Stimulated activated CD8-positive, alpha-beta memory T cell treated with anti-CD3 and anti-CD28 coated beads, Interleukin-2, amount 100 ng/mL, for 1 hour (primary cell): Measurements from ENCODE around the gene SLC25A6.
"Not testable (repeated sequence)": the region's sequence is repeated elsewhere in the genome, so short reads cannot be mapped to it uniquely, and the experiment has no call there.

Experiments
- DNase-seq, 2 donors: peaks; one replicate each; pipeline ENCODE4 v3.0.0-alpha.2; 2020; ENCODE audit warnings: low read depth in 2 of 2

Gene SLC25A6

GRCh38 chrX:1412551-1413161 is 20.7 kb upstream of the SLC25A6 start:
- DNase-seq = no peak

DNA sequence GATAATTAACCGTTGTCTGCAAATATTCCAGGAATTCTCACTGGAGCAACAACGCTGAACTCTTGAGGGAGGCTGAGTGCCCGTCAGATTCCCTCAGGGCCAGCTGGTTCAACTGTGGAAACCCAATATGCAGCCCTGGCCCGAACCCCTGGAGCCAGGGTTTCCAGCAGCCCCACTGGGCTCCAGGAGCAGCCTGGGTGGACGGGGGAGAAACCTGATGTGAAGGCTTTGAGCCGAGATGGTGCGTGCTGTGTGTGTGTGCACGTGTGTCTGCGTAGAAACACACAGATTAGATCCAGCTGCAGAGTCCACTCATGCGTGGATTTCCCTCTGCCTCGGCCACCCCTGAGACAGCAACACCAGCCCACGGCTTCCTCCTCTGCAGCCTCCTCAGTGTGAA is 19.4 kb upstream of the SLC25A6 start:
- no peak for DNase-seq

DNA sequence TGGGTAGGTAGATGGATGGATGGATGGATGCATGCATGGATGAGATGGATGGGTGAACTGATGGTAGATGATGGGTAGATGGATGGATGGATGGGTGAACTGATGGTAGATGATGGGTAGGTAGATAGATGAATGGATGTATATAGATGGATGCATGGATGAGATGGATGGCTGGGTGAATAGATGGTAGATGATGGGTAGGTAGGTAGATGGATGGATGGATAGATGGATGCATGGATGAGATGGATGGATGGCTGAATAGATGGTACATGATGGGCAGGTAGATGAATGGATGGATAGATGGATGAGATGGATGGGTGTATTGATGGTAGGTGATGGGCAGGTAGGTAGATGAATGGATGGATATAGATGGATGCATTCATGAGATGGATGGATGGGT is 15.1 kb upstream of the SLC25A6 start:
- DNase-seq = no peak

GRCh38 chrX:1405769-1406168 is 13.9 kb upstream of the SLC25A6 start:
- not testable (repeated sequence) for DNase-seq

GRCh38 chrX:1403867-1404266 is 12.0 kb upstream of the SLC25A6 start:
- not testable (repeated sequence) for DNase-seq

GRCh38 chrX:1403228-1403627 is 11.3 kb upstream of the SLC25A6 start:
- no peak for DNase-seq

- no peak for DNase-seq
Observed at GRCh38 chrX:1401611-1402430, 9.9 kb upstream of the SLC25A6 start.

GRCh38 chrX:1400742-1401471 is 9.0 kb upstream of the SLC25A6 start:
- no peak for DNase-seq

- DNase-seq = no peak
Observed at GRCh38 chrX:1400049-1400448, 8.1 kb upstream of the SLC25A6 start.

GRCh38 chrX:1398431-1399340 is 6.8 kb upstream of the SLC25A6 start:
- no peak for DNase-seq

- no peak for DNase-seq
Observed at GRCh38 chrX:1397441-1398270, 5.7 kb upstream of the SLC25A6 start.

GRCh38 chrX:1397001-1397400 is 5.1 kb upstream of the SLC25A6 start:
- DNase-seq = no peak

DNA sequence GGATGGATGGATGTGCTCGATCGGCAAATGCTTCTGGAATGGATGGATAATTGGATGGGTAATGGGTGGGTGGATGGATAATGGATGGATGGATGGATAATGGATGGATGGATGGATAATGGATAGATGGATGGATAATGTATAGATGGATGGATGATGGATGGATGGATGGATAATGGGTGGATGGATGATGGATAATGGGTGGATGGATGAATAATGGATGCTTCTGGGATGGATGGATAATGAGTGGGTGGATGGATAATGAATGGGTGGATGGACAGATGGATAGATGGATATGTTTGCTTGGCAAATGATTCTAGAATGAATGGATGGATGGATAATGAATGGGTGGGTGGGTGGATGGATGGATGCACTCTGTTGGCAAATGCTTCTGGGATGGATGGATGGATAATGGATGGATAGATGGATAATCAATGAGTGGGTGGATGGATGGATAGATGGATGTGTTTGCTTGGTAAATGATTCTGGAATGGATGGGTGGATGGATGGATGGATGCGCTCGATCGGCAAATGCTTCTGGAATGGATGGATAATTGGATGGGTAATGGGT is 3.8 kb upstream of the SLC25A6 start:
- no peak for DNase-seq

DNA sequence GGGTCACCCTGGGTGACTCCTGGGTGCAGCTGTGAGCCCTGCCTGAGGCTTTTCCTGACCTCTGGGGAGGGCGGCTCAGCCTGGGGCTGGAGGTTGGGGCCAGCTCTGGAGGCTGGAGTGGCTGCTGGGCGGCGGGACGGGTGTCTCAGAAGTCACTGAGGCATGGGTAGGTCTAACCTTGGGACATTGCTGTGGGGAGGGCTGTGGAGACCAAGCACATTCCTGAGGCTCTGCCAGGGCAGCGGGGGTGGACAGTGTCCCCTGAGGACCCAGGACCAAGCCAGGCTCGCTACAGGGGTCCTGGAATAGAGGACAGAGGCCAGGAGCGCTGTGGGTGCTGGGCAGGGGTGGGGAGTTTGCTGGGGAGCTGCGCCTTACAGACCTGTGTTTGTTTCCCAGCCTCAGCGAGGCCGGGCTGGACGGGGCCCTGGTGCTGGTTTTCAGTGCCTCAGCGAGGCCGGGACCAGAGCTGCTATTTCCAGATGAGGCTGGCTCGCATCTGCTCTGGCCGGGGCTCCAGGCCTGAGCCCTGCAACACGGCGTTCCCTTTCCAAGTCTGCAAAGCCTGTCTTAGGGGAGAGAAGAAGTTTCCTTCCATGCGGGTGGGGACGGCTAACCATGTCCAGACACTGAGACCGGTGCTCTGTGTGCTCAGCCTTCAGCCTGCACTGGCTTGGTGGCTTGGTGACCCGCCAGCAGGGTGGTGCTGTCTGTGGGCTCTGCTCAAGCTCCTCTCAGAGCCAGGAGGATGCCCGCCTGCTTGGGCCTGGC is 3.0 kb upstream of the SLC25A6 start:
- DNase-seq = no peak

DNA sequence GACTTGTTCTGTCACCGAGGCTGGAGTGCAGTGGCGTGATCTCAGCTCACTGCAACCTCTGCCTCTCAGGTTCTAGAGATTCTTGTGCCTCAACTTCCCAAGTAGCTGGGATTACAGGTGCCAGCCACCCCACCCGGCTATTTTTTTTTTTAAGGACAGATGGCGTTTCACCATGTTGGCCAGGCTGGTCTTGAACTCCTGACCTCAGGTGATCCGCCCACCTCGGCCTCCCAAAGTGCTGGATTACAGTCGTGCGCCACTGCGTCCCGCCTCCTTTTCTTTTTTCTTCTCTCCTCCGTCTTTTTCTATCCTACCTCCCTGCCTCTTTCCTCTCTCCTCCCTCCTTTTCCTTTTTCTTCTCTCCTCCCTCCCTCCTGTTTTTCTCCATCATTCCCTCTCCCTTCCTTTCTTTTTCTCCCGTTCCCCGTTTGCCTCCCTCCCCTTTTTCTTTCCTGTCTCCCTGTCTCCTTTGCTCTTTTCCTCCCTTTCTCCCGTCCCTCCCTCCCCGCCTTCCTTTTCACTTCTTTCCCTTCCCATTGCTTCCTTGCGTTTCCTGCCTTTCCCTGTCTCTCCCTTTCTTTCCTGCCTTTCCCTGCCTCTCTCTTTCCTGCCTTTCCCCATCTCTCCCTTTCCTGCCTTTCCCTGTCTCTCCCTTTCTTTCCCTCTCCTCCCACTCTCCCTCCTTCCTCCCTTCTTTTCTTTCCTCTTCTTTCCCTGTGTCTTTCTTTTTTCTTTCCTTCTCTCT is 2.1 kb upstream of the SLC25A6 start:
- no peak for DNase-seq

GRCh38 chrX:1392376-1393068 is 609 bp upstream of the SLC25A6 start:
- no peak for DNase-seq

- no peak for DNase-seq
Observed at GRCh38 chrX:1391370-1391706, 575 bp downstream of the SLC25A6 start.

DNA sequence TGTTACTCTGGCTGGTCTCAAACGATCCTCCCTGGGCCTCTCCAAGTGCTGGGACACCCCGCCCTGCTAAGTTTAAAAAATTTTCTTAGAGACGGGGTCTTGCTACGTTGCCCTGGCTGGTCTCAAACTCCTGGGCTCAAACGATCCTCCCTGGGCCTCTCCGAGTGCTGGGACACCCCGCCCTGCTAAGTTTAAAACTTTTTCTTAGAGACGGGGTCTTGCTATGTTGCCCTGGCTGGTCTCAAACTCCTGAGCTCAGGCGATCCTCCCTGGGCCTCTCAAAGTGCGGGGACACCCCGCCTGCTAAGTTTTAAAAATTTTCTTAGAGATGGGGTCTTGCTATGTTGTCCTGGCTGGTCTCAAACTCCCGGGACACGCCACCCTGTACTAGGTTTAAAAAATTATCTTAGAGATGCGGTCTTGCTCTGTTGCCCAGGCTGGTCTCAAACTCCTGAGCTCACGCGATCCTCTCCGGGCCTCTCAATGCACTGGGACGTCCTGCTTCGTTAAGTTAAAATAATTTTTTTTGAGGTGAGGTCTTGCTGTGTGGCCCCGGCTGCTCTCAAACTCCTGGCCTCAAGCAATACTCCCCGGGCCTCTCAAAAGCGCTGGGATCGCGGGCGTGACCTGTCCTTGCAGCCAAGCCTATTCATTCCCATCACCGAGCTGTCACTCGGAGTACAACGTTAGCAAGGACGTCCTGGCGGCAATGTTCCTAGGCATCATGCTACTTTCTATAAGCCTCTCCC is 1.1 kb downstream of the SLC25A6 start:
- no peak for DNase-seq
